GM18517 (cell line): ENCODE results near the gene REV1.
"Not testable (repeated sequence)": the region's sequence is repeated elsewhere in the genome, so short reads cannot be mapped to it uniquely, and the experiment has no call there.

Source experiments
- ATAC-seq: cut with Tn5 transposase; IDR thresholded peaks from one replicate; pipeline ENCODE4 v1.9.1; 2021; ENCODE audit warnings: mild to moderate bottlenecking, moderate library complexity; ENCODE audit not compliant: unreplicated experiment

REV1 gene

DNA sequence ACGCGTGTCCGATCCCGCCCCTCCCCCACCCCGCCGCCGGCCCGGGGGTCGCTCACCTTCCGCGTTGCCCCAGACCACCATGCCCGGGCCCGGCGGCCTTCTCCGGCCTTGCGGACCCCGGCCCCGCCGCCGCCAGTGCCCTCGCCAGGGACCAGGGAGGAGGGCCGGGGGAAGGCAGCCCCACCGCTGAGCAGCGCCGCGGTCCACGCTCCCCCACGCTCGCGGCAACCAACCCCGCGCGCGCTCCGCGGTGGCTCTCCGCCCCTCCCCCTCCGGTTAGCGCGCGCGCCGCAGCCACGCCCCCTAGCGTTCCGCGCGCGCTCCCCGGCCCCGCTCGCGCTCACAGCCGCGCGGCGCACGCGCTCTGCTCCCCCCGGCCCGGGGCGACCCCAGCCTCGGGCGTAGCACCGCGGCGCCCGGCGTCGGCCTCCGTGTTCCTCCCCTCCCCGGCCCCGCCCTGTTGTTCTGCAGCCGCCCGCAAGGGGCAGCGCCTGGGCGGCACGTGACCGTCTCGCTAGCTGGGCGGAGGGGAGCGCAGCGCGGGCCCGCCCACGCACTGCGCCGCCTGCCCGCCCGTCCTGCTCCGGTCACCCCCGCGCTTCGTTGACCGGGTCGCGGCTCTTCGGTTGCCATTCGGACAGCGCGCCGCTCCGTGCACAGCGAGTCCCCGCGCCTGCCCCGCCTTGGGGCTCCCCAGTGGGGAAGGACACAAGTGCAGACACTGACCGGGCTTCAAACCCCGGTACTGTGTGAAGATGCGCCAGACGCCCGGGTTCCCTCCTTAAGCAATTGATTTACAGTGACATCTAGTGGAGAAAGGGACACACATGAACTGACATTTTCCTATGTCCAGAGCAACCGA lies at the start of gene REV1:
REV1 (minus strand) TSS at position 257 of the 862 bp plus-strand sequence. CDS start 25,042 bp downstream, outside the sequence.
- ATAC-seq: peak; percentile 83

- ATAC-seq: no peak
Measured at GRCh38 chr2:99537910-99538485, 48.2 kb upstream of the REV1 start.

GRCh38 chr2:99524056-99524455 lies 34.2 kb upstream of the REV1 start:
- ATAC-seq: no peak

DNA sequence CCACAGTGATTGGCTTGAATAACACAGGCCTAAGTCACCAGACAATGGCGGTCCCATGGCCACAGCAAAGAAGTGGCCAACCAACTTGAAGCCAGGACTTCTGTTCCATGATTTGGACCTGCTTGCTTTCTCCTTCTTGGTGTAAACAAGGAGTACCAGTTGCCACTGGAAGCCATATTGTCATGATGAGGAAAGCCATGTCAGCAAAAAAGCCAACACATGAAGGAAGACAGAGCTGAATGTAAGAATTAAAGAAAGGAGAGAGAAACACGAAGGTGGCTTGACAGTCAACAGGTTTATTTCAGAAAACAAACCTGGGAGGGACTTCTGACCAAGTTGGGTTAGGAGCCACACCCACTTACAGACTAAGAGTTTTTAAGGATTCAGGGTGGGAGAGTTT lies 32.3 kb upstream of the REV1 start:
- no peak for ATAC-seq

GRCh38 chr2:99520813-99521212 lies 31.0 kb upstream of the REV1 start:
- ATAC-seq: no peak

GRCh38 chr2:99520195-99520594 lies 30.4 kb upstream of the REV1 start:
- no peak for ATAC-seq

DNA sequence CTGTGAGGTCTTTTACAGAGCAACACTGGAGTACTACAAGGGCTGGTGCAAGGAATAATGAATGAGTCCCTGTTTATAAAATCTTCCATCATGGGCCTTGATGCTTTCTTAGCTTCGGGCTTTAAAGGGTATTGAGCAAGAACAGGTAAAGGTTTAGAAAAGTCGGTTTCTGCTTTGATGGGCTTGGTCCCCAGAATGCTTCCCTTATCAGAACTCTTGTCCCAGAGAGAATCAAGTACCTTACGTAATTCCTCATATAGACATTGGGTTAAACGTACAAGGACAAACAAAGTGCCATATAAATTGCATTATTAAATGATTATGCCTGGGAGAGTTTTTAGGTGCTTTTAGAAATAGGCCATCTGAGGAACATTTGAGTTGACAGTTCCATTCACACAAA lies 24.5 kb upstream of the REV1 start:
- no peak for ATAC-seq

DNA sequence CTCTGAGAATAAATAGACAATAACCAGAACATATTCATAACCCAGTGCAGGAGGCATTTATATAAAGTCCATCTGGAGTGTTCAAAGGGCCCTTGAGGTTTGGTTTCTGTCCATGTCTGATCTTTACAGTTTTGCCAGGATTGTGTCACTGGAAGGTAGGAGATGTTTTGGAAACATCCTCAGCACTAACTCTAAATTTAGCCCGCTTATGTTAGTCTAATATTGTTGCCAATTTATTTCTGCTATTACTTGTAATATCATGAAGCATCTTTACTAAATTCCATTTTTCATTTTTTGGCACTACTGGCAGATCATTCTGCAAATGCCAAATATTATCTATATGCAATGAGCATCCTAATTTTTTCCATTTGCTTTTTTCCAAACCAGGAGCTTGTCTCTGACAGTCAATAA lies 22.4 kb upstream of the REV1 start:
- no peak for ATAC-seq

DNA sequence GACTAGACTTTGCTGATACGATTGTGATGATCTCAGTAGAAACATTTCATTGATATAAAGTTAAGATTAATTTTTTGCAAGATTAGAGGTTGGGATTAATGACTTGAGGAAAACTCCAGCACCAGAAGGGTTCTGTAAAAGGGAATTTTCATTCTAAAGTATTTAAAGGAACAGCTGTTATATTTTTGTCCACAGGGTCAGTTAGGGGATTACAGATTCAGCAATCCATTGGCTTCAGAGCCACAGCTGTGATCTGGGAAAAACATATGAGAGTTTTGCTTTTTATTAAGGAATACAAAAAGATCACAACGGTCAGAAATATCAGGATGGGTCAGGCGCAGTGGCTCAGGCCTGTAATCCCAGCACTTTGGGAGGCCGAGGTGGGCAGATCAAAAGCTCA lies 19.6 kb upstream of the REV1 start:
- ATAC-seq: no peak

DNA sequence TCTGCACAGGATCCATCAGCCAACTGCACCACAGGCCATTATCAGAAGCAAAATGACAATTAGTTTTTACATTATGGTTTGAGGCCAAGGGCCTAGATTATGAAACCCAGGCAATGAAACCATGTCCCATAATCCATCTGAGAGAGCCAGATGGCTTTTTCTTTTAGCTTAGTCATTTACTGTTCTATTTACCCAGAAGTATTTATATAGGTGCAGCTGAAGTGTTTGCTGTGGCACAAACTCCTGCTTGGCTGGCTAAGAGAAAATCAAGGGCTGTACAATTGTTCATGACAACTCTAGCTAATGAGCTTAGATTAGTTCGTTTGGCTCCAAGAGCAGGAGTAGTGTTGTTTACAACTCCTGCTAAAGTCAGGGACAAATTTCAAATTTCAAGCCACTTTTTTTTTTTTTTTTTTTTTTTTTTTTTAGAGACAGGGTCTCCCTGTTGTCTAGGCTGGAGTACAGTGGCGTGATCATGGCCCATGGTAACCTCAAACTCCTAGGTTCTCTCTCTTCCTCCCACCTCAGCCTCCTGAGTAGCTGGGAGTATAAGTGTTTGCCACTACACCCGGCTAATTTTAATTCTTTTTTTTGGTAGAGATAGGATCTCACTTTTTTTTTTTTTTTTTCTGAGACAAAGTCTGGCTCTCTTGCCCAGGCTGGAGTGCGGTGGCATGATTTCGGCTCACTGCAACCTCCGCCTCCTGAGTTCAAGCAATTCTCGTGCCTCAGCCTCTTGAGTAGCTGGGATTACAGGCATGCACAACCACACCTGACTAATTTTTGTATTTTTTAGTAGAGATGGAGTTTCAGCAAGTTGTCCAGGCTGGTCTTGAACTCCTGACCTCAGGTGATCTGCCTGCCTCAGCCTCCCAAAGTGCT lies 18.4 kb upstream of the REV1 start:
- no peak for ATAC-seq

DNA sequence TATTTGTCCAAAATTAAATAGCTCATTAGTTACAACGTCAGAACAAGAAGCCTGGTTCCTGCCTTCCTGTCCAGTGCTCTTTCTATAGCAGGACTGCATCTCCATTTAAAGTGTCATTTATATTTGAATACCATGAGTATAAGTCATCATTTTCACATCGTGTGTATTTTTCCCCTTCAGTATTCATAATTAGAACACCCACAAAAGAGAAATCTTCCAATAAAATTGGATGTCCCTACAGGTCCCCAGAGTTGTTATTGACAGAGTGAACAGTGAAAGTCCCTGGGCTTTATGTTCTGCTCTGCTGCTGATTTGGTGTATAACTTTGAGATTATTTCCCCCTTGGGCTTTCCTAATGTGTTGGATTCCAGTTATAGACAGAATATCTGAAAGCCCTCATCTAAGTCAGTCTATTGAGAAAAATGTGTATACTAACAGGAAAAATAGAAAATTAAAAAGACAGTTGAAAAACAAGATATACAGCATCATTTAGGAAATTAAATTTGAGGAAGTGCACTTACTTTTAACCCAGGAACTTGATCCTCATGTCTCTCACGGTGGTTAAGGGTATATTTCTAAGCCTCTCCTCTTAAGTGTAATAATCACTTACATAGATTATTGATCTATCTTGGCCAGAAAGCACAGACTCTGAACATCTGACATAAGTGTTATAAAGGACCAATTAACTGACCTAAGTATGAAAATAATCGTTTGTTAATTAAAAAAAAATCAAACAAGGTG lies 15.2 kb upstream of the REV1 start:
- no peak for ATAC-seq

- not testable (repeated sequence) for ATAC-seq
Measured at GRCh38 chr2:99503662-99504416, 14.0 kb upstream of the REV1 start.

DNA sequence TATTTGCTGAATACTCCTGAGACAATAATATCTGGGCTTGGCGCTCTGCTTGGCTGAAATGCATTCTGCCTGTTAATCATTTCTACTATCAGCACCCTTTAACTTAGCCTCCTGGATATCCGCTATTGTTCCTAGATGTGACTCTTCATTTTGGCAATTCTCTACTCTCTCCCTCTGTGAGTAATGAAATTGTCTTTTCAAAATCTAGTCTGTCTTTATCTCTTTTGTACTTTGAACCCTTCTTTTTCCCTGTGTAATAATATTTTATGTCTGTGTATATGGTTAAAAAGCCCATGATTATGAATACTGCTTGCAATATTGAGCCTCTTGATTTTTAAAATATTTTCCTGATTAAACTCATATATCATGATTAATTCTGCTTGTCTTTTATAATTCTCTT lies 6.2 kb upstream of the REV1 start:
- no peak for ATAC-seq

- no peak for ATAC-seq
Measured at GRCh38 chr2:99495115-99495860, 5.5 kb upstream of the REV1 start.

- ATAC-seq: no peak
Measured at GRCh38 chr2:99492721-99493120, 2.9 kb upstream of the REV1 start.

DNA sequence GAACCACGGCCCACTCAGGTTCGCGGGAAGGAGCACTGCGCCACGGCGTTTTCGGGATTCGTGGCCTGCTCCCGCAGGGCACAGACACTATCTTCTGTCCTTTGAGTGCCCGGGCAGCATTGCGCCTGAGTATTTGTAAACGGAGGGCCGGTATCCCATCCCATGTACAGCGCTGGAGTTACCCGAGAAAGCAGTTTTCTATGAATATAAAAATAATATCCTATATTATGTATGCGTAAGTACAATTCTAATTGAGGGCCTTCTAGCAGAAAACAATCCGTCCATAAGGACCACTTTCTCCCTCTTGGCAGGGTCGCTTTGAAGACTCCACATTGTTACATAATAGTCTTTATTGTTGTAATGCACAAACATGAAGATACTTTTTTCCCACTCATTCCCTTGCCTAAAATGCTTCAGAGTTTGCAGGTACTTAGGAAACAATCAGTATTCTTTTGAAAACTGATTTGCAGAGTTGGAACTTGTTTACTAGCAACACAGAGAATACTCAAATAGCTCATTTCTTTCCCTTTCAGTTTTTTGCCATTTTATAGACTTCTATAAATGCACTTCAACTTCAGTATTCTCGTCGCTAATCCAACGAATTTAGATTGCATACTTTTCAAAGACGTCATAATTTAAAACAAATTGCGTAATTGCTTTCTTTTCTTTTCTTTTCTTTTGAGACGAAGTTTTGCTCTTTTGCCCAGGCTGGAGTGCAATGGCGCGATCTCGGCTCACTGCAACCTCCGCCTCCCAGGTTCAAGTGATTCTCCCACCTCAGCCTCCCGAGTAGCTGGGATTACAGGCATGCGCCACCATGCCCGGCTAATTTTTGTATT lies 1.0 kb upstream of the REV1 start:
- ATAC-seq: peak; percentile 5

- ATAC-seq: peak; percentile 12
Measured at GRCh38 chr2:99489063-99489760, 605 bp downstream of the REV1 start.

DNA sequence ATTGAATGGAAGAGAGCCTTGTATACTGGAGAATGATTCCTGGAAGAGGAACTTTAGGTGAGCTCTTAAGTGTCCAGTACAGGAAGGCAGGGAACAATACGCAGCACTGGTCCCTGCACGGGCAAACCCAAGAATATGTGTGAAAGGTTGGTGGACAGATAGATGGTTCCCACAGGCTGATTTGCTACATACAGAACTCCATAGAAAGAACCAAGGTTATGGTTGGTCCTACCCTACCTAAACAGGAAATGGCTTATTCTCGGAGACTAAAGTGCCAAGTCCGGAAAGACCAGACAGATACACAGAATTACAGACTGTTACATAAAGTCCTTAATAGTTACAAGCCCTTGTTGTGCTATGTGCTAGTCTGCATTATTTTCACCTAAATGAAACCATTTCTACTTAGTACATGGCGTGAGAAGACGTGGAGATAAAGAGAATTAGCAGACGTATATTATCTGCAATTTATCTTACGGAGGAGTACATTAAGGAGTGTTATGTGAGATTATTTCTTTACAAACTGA lies 1.2 kb downstream of the REV1 start:
- no peak for ATAC-seq
